HepG2 (cell line): Measurements from ENCODE around the gene ASB16. TPM values are rescaled to one million over a fixed set of nuclear protein-coding genes. Genes with fewer than 3 reads are reported as not detected.

Experiments used
- GATA4 ChIP-seq: sonication (generic); IDR thresholded peaks from 2 replicates; pipeline ENCODE4 v1.6.1; 2016; ENCODE audit warnings: antibody characterized with exemption, low read depth, borderline replicate concordance
- MAFF ChIP-seq: IDR thresholded peaks from 2 replicates; pipeline ENCODE4 v1.6.1; 2011; ENCODE audit warnings: low read depth, low read length, improper control_type of control experiment
- MTF2 ChIP-seq: sonication (generic); formaldehyde crosslinking; IDR thresholded peaks from 2 replicates; pipeline ENCODE4 v1.5.0; 2020; ENCODE audit warnings: missing genetic modification reagents, borderline replicate concordance
- RAD51 ChIP-seq: fragments of 450-650 bp; IDR thresholded peaks from 2 replicates; pipeline ENCODE4 v1.6.1; 2016; ENCODE audit warnings: borderline replicate concordance
- RBAK ChIP-seq: sonication (generic); formaldehyde crosslinking; IDR thresholded peaks from 2 replicates; pipeline ENCODE4 v1.5.1; 2020; ENCODE audit warnings: mild to moderate bottlenecking, missing genetic modification reagents
- ZBTB21 ChIP-seq: sonication (generic); formaldehyde crosslinking; IDR thresholded peaks from 2 replicates; pipeline ENCODE4 v1.4.0; 2020; ENCODE audit warnings: missing genetic modification reagents
- ZC3H4 ChIP-seq: sonication (generic); formaldehyde crosslinking; IDR thresholded peaks from 2 replicates; pipeline ENCODE4 v1.4.0; 2020; ENCODE audit warnings: missing genetic modification reagents, borderline replicate concordance
- ZKSCAN1 ChIP-seq: fragments of 150-350 bp; IDR thresholded peaks from 2 replicates; pipeline ENCODE4 v1.6.1; 2014; ENCODE audit warnings: low read length
- ZNF34 ChIP-seq: sonication (generic); formaldehyde crosslinking; IDR thresholded peaks from 2 replicates; pipeline ENCODE4 v1.4.0; 2020; ENCODE audit warnings: mild to moderate bottlenecking, missing genetic modification reagents, borderline replicate concordance
- ZNF562 ChIP-seq: sonication (generic); formaldehyde crosslinking; IDR thresholded peaks from 2 replicates; pipeline ENCODE4 v1.8.0; 2022; ENCODE audit warnings: missing genetic modification reagents, borderline replicate concordance
- ZNF572 ChIP-seq: sonication (generic); formaldehyde crosslinking; IDR thresholded peaks from 2 replicates; pipeline ENCODE4 v1.5.1; 2020; ENCODE audit warnings: mild to moderate bottlenecking, missing genetic modification reagents
- ZNF607 ChIP-seq: sonication (generic); formaldehyde crosslinking; IDR thresholded peaks from 2 replicates; pipeline ENCODE4 v1.5.1; 2020; ENCODE audit warnings: missing genetic modification reagents, mild to moderate bottlenecking, borderline replicate concordance
- ZNF616 ChIP-seq: sonication (generic); formaldehyde crosslinking; IDR thresholded peaks from 2 replicates; pipeline ENCODE4 v1.5.0; 2020; ENCODE audit warnings: low read depth, mild to moderate bottlenecking, missing genetic modification reagents
- ZNF644 ChIP-seq: IDR thresholded peaks from 2 replicates; pipeline ENCODE4 v1.6.1; 2016; ENCODE audit warnings: low read depth
- polyA plus RNA-seq, 8 experiments: library from polyadenylated mRNA; depleted of rRNA in 3 of 8; stranded (reverse) in 7 of 8; unstranded in 1 of 8; fragments of >200 nt; fragmentation: Illumina TruSeq in 4 of 8; extraction: Trizol in 4 of 8; gene quantifications; 2 replicates each; pipeline versions ENCODE4 v1.2.1 to v1.2.3, GENCODE V29; 2011 to 2016; ENCODE audit warnings: low read depth in 4 of 8, missing spikeins in 1 of 8, mixed read lengths in 1 of 8; ENCODE audit not compliant: insufficient read depth in 1 of 8
- total RNA-seq, 5 experiments: library from RNA; depleted of rRNA; stranded (reverse); fragments of >200 nt; fragmentation: Illumina TruSeq; extraction: Trizol; gene quantifications; 2 replicates each; pipeline ENCODE4 v1.2.3, GENCODE V29; 2016; ENCODE audit warnings: low read depth in 1 of 5
- TF ChIP-seq, protein P1 (sequence below): sonication (generic); formaldehyde crosslinking; IDR thresholded peaks from 2 replicates; pipeline ENCODE4 v1.4.0; 2020; ENCODE audit warnings: missing genetic modification reagents
- TF ChIP-seq, protein P2 (sequence below): sonication (generic); formaldehyde crosslinking; IDR thresholded peaks from 2 replicates; pipeline ENCODE4 v1.4.0; 2020; ENCODE audit warnings: mild to moderate bottlenecking, low read depth, missing genetic modification reagents
- TF ChIP-seq, protein P3 (sequence below): sonication (generic); formaldehyde crosslinking; conservative IDR thresholded peaks from 2 replicates; pipeline ENCODE4 v1.4.0; 2020; ENCODE audit warnings: missing genetic modification reagents
- TF ChIP-seq, protein P4 (sequence below), 2 experiments: sonication (generic) in 1 of 2; formaldehyde crosslinking in 1 of 2; IDR thresholded peaks; 2 replicates each; pipeline versions ENCODE4 v1.5.1 to v1.6.1; 2011 to 2020; ENCODE audit warnings: borderline replicate concordance in 1 of 2, low read depth in 1 of 2, low read length in 1 of 2, mild to moderate bottlenecking in 1 of 2, missing genetic modification reagents in 1 of 2, moderate library complexity in 1 of 2
- TF ChIP-seq, protein P5 (sequence below): sonication (generic); formaldehyde crosslinking; IDR thresholded peaks from 2 replicates; pipeline ENCODE4 v1.5.0; 2020; ENCODE audit warnings: missing genetic modification reagents, mild to moderate bottlenecking, borderline replicate concordance
- TF ChIP-seq, protein P6 (sequence below): IDR thresholded peaks from 2 replicates; pipeline ENCODE4 v1.6.1; 2012; ENCODE audit warnings: inconsistent platforms

ASB16 gene
- total and polyA plus RNA-seq, 2 of the 13 experiments (the other 11 are each of a cell fraction or from before 2014, with no cell fraction given) = 0.07 TPM; not detected in 1

DNA sequence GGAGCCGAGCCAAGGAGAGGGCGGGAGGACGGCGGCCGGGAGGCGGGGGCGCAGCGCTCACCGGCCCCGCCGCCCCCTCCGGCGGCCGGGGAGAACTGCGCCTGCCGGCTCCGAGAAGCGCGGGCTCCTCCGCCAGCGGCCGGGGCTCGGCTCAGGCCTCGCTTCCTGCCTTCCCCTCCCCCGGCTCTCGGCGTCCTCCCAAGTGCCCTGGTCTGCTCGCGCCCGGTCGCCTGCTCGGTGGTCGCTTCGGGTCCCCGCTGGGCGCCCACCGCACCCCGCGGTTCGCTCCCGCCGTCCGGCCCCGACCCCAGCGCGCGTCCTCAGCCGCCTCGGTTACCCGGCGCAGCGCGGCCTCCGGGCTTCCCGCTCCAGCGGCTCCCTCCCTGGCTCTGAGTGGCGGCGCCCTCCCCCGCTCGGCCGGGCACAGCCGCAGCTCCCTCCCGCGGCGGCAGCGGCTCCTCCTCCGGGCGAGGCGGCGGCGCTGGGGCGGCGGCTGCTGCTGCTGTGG, 48.7 kb downstream of the ASB16 start (continued):
- TF ChIP-seq ZNF562 (CRISPR knock-in tag) (no peak), ZKSCAN1 (no peak), ZNF607 (CRISPR knock-in tag) (peak; percentile 46; the same call in 1 of the 2 replicates), ZBTB21 (no peak), ZNF616 (CRISPR knock-in tag) (0 out of 2 replicates have a peak, but pooled peaks have one; percentile 49), ZNF34 (CRISPR knock-in tag) (no peak), ZNF572 (CRISPR knock-in tag) (no peak), GATA4 (no peak), RBAK (CRISPR knock-in tag) (no peak), MAFF (no peak), ZNF644 (no peak), ZC3H4 (CRISPR knock-in tag) (no peak), MTF2 (no peak), RAD51 (no peak)
- TF ChIP-seq, protein P1, sequence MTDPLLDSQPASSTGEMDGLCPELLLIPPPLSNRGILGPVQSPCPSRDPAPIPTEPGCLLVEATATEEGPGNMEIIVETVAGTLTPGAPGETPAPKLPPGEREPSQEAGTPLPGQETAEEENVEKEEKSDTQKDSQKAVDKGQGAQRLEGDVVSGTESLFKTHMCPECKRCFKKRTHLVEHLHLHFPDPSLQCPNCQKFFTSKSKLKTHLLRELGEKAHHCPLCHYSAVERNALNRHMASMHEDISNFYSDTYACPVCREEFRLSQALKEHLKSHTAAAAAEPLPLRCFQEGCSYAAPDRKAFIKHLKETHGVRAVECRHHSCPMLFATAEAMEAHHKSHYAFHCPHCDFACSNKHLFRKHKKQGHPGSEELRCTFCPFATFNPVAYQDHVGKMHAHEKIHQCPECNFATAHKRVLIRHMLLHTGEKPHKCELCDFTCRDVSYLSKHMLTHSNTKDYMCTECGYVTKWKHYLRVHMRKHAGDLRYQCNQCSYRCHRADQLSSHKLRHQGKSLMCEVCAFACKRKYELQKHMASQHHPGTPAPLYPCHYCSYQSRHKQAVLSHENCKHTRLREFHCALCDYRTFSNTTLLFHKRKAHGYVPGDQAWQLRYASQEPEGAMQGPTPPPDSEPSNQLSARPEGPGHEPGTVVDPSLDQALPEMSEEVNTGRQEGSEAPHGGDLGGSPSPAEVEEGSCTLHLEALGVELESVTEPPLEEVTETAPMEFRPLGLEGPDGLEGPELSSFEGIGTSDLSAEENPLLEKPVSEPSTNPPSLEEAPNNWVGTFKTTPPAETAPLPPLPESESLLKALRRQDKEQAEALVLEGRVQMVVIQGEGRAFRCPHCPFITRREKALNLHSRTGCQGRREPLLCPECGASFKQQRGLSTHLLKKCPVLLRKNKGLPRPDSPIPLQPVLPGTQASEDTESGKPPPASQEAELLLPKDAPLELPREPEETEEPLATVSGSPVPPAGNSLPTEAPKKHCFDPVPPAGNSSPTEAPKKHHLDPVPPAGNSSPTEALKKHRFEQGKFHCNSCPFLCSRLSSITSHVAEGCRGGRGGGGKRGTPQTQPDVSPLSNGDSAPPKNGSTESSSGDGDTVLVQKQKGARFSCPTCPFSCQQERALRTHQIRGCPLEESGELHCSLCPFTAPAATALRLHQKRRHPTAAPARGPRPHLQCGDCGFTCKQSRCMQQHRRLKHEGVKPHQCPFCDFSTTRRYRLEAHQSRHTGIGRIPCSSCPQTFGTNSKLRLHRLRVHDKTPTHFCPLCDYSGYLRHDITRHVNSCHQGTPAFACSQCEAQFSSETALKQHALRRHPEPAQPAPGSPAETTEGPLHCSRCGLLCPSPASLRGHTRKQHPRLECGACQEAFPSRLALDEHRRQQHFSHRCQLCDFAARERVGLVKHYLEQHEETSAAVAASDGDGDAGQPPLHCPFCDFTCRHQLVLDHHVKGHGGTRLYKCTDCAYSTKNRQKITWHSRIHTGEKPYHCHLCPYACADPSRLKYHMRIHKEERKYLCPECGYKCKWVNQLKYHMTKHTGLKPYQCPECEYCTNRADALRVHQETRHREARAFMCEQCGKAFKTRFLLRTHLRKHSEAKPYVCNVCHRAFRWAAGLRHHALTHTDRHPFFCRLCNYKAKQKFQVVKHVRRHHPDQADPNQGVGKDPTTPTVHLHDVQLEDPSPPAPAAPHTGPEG (CRISPR knock-in tag) = peak; percentile 53
- TF ChIP-seq, protein P2, sequence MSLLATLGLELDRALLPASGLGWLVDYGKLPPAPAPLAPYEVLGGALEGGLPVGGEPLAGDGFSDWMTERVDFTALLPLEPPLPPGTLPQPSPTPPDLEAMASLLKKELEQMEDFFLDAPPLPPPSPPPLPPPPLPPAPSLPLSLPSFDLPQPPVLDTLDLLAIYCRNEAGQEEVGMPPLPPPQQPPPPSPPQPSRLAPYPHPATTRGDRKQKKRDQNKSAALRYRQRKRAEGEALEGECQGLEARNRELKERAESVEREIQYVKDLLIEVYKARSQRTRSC = no peak
- TF ChIP-seq, protein P3, sequence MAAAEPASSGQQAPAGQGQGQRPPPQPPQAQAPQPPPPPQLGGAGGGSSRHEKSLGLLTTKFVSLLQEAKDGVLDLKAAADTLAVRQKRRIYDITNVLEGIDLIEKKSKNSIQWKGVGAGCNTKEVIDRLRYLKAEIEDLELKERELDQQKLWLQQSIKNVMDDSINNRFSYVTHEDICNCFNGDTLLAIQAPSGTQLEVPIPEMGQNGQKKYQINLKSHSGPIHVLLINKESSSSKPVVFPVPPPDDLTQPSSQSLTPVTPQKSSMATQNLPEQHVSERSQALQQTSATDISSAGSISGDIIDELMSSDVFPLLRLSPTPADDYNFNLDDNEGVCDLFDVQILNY = no peak
- TF ChIP-seq, protein P4, sequence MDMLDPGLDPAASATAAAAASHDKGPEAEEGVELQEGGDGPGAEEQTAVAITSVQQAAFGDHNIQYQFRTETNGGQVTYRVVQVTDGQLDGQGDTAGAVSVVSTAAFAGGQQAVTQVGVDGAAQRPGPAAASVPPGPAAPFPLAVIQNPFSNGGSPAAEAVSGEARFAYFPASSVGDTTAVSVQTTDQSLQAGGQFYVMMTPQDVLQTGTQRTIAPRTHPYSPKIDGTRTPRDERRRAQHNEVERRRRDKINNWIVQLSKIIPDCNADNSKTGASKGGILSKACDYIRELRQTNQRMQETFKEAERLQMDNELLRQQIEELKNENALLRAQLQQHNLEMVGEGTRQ (IDR thresholded peaks at IDR 0.05; ENCODE audit: low read depth, low read length) = no peak
- TF ChIP-seq, protein P4 (CRISPR knock-in tag; IDR thresholded peaks at IDR 0.05; ENCODE audit: borderline replicate concordance) = no peak
- TF ChIP-seq, protein P5, sequence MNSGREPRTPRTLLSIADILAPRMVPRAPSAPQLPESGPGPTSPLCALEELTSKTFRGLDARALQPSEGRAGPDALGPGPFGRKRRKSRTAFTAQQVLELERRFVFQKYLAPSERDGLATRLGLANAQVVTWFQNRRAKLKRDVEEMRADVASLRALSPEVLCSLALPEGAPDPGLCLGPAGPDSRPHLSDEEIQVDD = peak; percentile 92
- TF ChIP-seq, protein P6, sequence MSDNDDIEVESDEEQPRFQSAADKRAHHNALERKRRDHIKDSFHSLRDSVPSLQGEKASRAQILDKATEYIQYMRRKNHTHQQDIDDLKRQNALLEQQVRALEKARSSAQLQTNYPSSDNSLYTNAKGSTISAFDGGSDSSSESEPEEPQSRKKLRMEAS = no peak
